Esophagus squamous epithelium (tissue), 4 donors: ENCODE results near the gene ITPA.

Experiments
- CTCF ChIP-seq, 6 experiments: fragments of 450-650 bp in 4 of 6; fragments of 200-600 bp in 2 of 6; sonication (generic) in 2 of 6; IDR thresholded peaks; one replicate each; pipeline ENCODE4 v1.5.1; 2016 to 2019; ENCODE audit warnings: antibody characterized with exemption in 6 of 6, mild to moderate bottlenecking in 4 of 6, moderate library complexity in 4 of 6
- POLR2A ChIP-seq, 4 donors: fragments of 450-650 bp; IDR thresholded peaks; one replicate each; pipeline ENCODE4 v1.6.1; 2017; ENCODE audit warnings: antibody characterized with exemption in 4 of 4, mild to moderate bottlenecking in 4 of 4, moderate library complexity in 3 of 4

- TF ChIP-seq CTCF (IDR thresholded peaks at IDR 0.05): no peak
- no peak for TF ChIP-seq POLR2A (IDR thresholded peaks at IDR 0.05)
Measured at GRCh38 chr20:3168829-3169590, 40.3 kb upstream of the ITPA start.
